Measurements from ENCODE around the gene DPF3. TPM values are rescaled to one million over a fixed set of nuclear protein-coding genes. Genes with fewer than 3 reads are reported as not detected.
"Not testable (repeated sequence)": the region's sequence is repeated elsewhere in the genome, so short reads cannot be mapped to it uniquely, and the experiment has no call there.

DPF3 gene
- total RNA-seq, 4 donors from 2014 or later, result 1.1 to 4.7 (median 1.8) TPM

DNA sequence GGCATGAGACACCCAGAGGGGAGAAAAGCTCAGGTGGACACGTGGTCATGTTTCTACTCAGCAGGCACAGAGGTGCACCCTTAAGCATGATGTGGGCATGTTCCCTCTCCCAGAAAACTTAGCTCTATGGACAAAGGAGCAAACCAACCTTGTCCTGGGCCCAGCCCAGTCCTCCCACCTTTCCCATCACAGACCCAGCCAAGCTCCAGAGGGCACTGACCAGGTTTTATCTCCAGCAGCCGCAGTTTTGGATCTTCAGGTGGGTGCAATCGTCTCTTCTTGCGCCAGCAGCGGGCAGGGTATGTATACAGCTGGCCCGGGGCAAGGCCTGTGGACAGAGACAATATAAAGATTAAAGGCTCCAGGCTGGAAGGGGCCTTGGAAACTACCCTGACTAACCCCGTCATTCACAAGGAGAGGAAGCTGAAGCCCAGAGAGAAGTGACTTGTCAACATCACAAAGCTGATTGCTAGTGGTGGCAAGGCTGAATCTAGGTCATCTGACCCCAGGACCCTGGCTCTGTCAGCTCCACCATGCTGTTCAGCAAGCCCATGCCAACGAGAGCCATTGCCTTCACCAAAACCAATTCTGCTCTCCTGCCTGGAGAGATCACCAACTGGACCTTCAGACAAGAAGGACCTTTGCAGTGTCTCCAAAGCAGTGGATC is 140.7 kb downstream of the DPF3 start:
- intact Hi-C loops (cut with DNase I; ENCODE audit: low total_unique reads), result no loop called here
- TF ChIP-seq, protein P1, sequence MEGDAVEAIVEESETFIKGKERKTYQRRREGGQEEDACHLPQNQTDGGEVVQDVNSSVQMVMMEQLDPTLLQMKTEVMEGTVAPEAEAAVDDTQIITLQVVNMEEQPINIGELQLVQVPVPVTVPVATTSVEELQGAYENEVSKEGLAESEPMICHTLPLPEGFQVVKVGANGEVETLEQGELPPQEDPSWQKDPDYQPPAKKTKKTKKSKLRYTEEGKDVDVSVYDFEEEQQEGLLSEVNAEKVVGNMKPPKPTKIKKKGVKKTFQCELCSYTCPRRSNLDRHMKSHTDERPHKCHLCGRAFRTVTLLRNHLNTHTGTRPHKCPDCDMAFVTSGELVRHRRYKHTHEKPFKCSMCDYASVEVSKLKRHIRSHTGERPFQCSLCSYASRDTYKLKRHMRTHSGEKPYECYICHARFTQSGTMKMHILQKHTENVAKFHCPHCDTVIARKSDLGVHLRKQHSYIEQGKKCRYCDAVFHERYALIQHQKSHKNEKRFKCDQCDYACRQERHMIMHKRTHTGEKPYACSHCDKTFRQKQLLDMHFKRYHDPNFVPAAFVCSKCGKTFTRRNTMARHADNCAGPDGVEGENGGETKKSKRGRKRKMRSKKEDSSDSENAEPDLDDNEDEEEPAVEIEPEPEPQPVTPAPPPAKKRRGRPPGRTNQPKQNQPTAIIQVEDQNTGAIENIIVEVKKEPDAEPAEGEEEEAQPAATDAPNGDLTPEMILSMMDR (IDR thresholded peaks at IDR 0.05), result no peak
- TF ChIP-seq POLR2A (IDR thresholded peaks at IDR 0.05), result no peak
- DNase-seq (ENCODE audit: low spot score in 2 of 2), result no peak
- WGBS, 2 donors, result 73 to 85% methylated on average over 8 of the region's 8 CpGs
- H3K4me3 ChIP-seq (ENCODE audit: low read depth, poor library complexity, severe bottlenecking), result no peak overlapping the region

DNA sequence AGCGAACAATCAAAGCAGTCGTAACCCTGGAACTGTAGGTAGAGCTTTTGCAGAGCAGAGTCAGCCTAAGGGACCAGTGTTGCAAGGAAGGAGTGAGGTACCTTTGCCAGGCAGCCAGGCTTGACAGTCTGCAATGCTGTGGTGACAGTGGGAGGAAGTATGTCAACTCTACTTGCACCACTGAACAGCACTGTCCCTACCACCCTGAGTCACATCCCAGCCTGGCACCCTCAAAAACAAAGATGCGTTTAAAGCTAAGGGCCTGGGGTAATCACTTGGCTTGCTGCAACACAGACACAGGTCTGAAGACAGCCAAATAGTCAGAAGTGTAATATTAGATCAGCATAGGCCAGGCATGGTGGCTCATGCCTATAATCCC is 141.9 kb downstream of the DPF3 start:
- intact Hi-C loops (cut with DNase I; ENCODE audit: low total_unique reads), result no loop called here

DNA sequence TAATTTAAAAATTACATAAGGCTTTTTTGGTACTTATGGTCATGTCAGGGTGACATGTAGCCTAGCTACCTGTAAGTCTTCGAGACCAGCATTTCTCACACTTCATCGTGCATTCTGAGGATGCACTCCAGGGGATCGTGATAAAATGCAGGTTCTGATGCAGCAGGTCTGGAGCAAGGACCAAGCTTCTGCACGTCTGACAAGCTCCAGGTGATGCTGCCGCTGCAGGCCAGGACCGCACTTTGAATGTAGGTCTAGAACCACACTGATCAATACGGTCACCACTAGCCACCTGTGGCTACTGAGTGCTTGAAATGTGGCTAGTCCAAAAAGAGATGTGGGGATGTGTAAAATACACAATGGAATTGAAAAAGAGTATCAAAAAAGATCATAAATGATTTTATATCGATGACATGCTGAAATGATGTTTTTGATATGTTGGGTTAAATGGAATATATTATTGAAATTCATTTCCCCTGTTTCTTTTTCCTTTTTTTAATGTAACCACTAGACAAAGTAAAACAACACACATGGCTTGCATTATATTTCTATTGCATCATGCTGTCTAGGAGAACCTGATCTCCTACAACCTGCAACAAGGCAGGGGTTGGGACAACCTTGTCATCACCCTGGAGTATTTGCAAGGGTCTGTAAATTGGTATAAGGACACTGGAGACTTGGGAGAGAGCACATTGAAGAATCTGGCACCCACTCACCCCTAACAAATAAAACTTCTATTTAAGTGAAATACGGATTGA is 142.4 kb downstream of the DPF3 start:
- no peak overlapping the region for H3K4me3 ChIP-seq (ENCODE audit: low read depth, poor library complexity, severe bottlenecking)
- TF ChIP-seq, protein P1 (IDR thresholded peaks at IDR 0.05), result no peak
- TF ChIP-seq POLR2A (IDR thresholded peaks at IDR 0.05), result no peak
- no peak for DNase-seq (ENCODE audit: low spot score in 2 of 2)
- intact Hi-C loops (cut with DNase I; ENCODE audit: low total_unique reads), result no loop called here
- 85 to 86% methylated on average over 9 of the region's 9 CpGs for WGBS, 2 donors

More for the DNA sequence above, 141.9 kb downstream of the DPF3 start:
- no peak overlapping the region for H3K4me3 ChIP-seq (ENCODE audit: low read depth, poor library complexity, severe bottlenecking)
- no peak for DNase-seq (ENCODE audit: low spot score in 2 of 2)
- 77 to 94% methylated on average over 3 of the region's 3 CpGs for WGBS, 2 donors
- no peak for TF ChIP-seq POLR2A (IDR thresholded peaks at IDR 0.05)

DNA sequence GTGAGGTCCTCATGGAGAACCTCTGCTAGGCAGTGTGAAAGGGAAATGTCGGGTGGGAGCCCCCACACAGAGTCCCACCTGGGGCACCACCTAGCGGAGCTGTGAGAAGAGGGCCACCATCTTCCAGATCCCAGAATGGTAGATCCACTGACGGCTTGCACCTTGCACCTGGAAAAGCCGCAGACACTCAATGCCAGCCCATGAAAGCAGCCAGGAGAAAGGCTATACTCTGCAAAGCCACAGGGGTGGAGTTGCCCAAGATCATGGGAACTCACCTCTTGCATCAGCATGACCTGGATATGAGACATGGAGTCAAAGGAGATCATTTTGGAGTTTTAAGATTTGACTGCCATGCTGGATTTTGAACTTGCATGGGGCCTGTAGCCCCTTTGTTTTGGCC is 145.0 kb downstream of the DPF3 start:
- intact Hi-C loops (cut with DNase I; ENCODE audit: low total_unique reads); H3K4me3 ChIP-seq (ENCODE audit: low read depth, poor library complexity, severe bottlenecking): not testable (repeated sequence)
- 94 to 98% methylated on average over 4 of the region's 4 CpGs for WGBS, 2 donors
- peak in 1 of 2 donors; percentile 42 for DNase-seq (ENCODE audit: low spot score in 2 of 2)

DNA sequence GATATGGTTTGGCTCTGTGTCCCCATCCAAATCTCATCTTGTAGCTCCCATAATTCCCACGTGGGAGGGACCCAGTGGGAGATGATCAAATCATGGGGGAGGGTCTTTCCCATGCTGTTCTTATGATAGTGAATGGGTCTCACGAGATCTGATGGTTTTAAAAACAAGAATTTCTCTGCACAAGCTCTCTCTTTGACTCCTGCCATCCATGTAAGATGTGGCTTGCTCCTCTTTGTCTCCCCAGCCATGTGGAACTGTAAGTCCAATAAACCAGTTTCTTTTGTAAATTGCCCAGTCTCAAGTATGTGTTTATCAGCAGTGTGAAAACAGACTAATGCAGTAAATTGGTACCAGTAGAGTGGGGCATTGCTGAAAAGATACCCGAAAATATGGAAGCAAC is 146.2 kb downstream of the DPF3 start:
- DNase-seq (ENCODE audit: low spot score in 2 of 2), result peak in 1 of 2 donors; percentile 6
- no peak for TF ChIP-seq POLR2A (IDR thresholded peaks at IDR 0.05)
- TF ChIP-seq, protein P1 (IDR thresholded peaks at IDR 0.05), result no peak
- H3K4me3 ChIP-seq (ENCODE audit: low read depth, poor library complexity, severe bottlenecking), result no peak overlapping the region
- intact Hi-C loops (cut with DNase I; ENCODE audit: low total_unique reads), result no loop called here
- 79 to 84% methylated on average over 3 of the region's 3 CpGs for WGBS, 2 donors

DNA sequence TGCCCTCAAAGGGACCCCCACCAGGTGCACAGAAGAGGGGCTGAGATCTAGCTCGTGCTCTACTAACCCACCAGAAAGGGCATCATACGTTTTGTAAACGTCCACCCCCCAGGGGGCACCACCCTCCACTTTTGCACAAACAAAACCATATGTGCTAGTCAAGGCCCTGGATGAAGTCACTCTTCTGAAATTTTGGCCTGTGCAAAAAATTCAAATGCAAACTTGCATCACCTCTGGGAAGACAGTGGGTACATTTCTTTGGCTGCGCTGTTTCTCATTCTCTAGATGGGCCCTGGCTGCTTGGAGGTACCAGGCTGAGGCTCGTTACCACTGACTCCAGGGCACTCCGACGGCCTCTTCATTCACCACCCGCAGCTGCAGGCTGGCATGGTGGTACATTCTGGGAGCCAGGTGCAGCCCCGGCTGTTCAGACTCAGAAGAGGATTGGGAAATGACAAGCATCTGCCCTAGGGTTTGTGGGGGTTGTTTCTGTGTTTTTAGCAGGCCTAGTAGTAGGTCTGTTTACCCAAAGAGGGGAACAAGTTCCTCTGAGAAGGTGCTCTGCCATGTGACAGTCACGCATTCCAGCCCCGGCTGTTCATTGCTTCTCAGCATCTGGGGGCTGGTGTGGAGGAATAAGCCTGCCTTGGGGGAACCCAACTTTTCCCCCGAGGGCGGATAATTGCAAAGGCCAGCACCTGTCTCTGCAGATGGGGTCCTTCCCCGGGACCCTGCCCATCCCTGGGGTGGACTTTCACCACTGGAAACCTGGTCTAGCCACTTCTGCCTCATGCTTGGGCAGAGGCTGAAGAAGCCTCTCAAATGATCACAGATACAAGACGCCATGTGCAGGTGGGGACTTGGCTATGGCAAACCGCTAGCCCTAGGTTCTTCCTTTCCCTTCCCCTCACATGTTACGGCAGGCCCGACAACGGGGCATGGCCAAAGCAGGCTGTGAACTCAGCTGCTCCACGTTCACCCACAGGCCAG is 147.6 kb downstream of the DPF3 start:
- 76 to 82% methylated on average over 20 of the region's 20 CpGs for WGBS, 2 donors
- intact Hi-C loops (cut with DNase I; ENCODE audit: low total_unique reads), result no loop called here
- H3K4me3 ChIP-seq (ENCODE audit: low read depth, poor library complexity, severe bottlenecking), result no peak overlapping the region
- TF ChIP-seq, protein P1 (IDR thresholded peaks at IDR 0.05), result no peak
- peak in 1 of 2 donors; percentile 74 for DNase-seq (ENCODE audit: low spot score in 2 of 2)

All from lower leg skin (tissue), 4 donors.